ENCODE results near the gene MAGI1. TPM values are rescaled to one million over a fixed set of nuclear protein-coding genes. Genes with fewer than 3 reads are reported as not detected.

Gene MAGI1
- total RNA-seq, 1 donor from 2014 or later: 47.1 TPM

GRCh38 chr3:66023738-66024385 lies 14.9 kb downstream of the MAGI1 start:
- H3K4me3 ChIP-seq: no peak overlapping the region
- no peaks in the 10 kb centered on the region for H3K36me3 ChIP-seq

GRCh38 chr3:66023229-66023628 lies 15.5 kb downstream of the MAGI1 start:
- no peak overlapping the region for H3K4me3 ChIP-seq
- peaks cover 13% of the 10 kb centered on the region for H3K4me1 ChIP-seq
- no peak overlapping the region for H3K27ac ChIP-seq
- no peaks in the 10 kb centered on the region for H3K9me3 ChIP-seq
- TF ChIP-seq POLR2AphosphoS5 (IDR thresholded peaks at IDR 0.05; ENCODE audit: insufficient read depth in 1 of 2, low read depth in 1 of 2) (no peak), POLR2A (IDR thresholded peaks at IDR 0.05) (no peak), CTCF (IDR thresholded peaks at IDR 0.05) (no peak)
- no peaks in the 10 kb centered on the region for H3K27me3 ChIP-seq
- H3K36me3 ChIP-seq: no peaks in the 10 kb centered on the region
- DNase-seq (ENCODE audit: extremely low spot score in 2 of 2): no peak
- intact Hi-C loops (cut with DNase I): no loop called here

More at GRCh38 chr3:66023738-66024385, 14.9 kb downstream of the MAGI1 start:
- TF ChIP-seq CTCF (IDR thresholded peaks at IDR 0.05) (no peak), POLR2AphosphoS5 (IDR thresholded peaks at IDR 0.05; ENCODE audit: insufficient read depth in 1 of 2, low read depth in 1 of 2) (no peak), POLR2A (IDR thresholded peaks at IDR 0.05) (no peak)
- no peak for DNase-seq (ENCODE audit: extremely low spot score in 2 of 2)
- Histone ChIP-seq H3K27me3 (no peaks in the 10 kb centered on the region), H3K9me3 (no peaks in the 10 kb centered on the region), H3K27ac (no peak overlapping the region), H3K4me1 (peaks cover 13% of the 10 kb centered on the region)
- intact Hi-C loops (cut with DNase I): no loop called here

- no peak overlapping the region for H3K27ac ChIP-seq
- DNase-seq (ENCODE audit: extremely low spot score in 2 of 2): no peak
- H3K27me3 ChIP-seq: no peaks in the 10 kb centered on the region
- intact Hi-C loops (cut with DNase I): no loop called here
- TF ChIP-seq POLR2A (IDR thresholded peaks at IDR 0.05): no peak
- TF ChIP-seq POLR2AphosphoS5 (IDR thresholded peaks at IDR 0.05; ENCODE audit: insufficient read depth in 1 of 2, low read depth in 1 of 2): peak in 1 of 2 donors; percentile 27
- TF ChIP-seq CTCF (IDR thresholded peaks at IDR 0.05): no peak
- H3K4me1 ChIP-seq: peaks cover 13% of the 10 kb centered on the region
- H3K36me3 ChIP-seq: no peaks in the 10 kb centered on the region
- no peaks in the 10 kb centered on the region for H3K9me3 ChIP-seq
- H3K4me3 ChIP-seq: no peak overlapping the region
These were observed 17.0 kb downstream of the MAGI1 start for GRCh38 chr3:66021731-66022131.

GRCh38 chr3:66019896-66020295 lies 18.8 kb downstream of the MAGI1 start:
- Histone ChIP-seq H3K27ac (no peak overlapping the region), H3K27me3 (no peaks in the 10 kb centered on the region), H3K36me3 (no peaks in the 10 kb centered on the region), H3K9me3 (no peaks in the 10 kb centered on the region), H3K4me3 (no peak overlapping the region), H3K4me1 (peaks cover 13% of the 10 kb centered on the region)
- TF ChIP-seq POLR2AphosphoS5 (IDR thresholded peaks at IDR 0.05; ENCODE audit: insufficient read depth in 1 of 2, low read depth in 1 of 2) (no peak), CTCF (IDR thresholded peaks at IDR 0.05) (no peak), POLR2A (IDR thresholded peaks at IDR 0.05) (no peak)
- DNase-seq (ENCODE audit: extremely low spot score in 2 of 2): no peak
- intact Hi-C loops (cut with DNase I): no loop called here

All from vagina (tissue), 2 donors.